Mesodermal cell (in vitro differentiated cells): ENCODE results near the gene KCNK15.

ENCODE experiments used
- H3K27ac ChIP-seq: 2 replicates; pipeline ENCODE4 v1.7.0; 2013; ENCODE audit warnings: mild to moderate bottlenecking, low read depth, low read length, moderate library complexity; ENCODE audit not compliant: severe bottlenecking
- H3K36me3 ChIP-seq: 2 replicates; pipeline ENCODE4 v1.7.1; 2013; ENCODE audit warnings: mild to moderate bottlenecking, low read length, moderate library complexity; ENCODE audit not compliant: control insufficient read depth, insufficient read depth
- H3K4me1 ChIP-seq: one replicate; pipeline ENCODE4 v1.7.1; 2013; ENCODE audit warnings: mild to moderate bottlenecking, low read length; ENCODE audit not compliant: insufficient read depth, control insufficient read depth, poor library complexity, severe bottlenecking
- H3K4me3 ChIP-seq: 2 replicates; pipeline ENCODE4 v1.7.0; 2013; ENCODE audit warnings: low read length, control low read depth, mild to moderate bottlenecking; ENCODE audit not compliant: insufficient read depth, poor library complexity, severe bottlenecking; ENCODE audit errors: extremely low read depth
- H3K9me3 ChIP-seq: 2 replicates; pipeline ENCODE4 v1.7.1; 2013; ENCODE audit warnings: mild to moderate bottlenecking, low read length, moderate library complexity; ENCODE audit not compliant: control insufficient read depth
- WGBS, 2 experiments: methylation state at CpG; one replicate each; pipeline ENCODE4 v1.1.5; 2013; ENCODE audit warnings: missing lambda C conversion rate in 2 of 2; ENCODE audit not compliant: insufficient coverage in 2 of 2; 5-methylcytosine and 5-hydroxymethylcytosine counted together

KCNK15 gene

GRCh38 chr20:44772636-44773035, 27.0 kb downstream of the KCNK15 start:
- Histone ChIP-seq H3K4me3 (no peak overlapping the region), H3K36me3 (no peaks in the 10 kb centered on the region), H3K9me3 (no peaks in the 10 kb centered on the region), H3K4me1 (no peaks in the 10 kb centered on the region), H3K27ac (no peak overlapping the region)
- 66 to 88% methylated on average over 7 to 8 of the region's 8 CpGs for WGBS, 2 experiments

GRCh38 chr20:44773070-44773829, 27.6 kb downstream of the KCNK15 start:
- WGBS, 2 experiments = 63 to 83% methylated on average over 7 of the region's 10 CpGs
- Histone ChIP-seq H3K4me1 (no peaks in the 10 kb centered on the region), H3K9me3 (no peaks in the 10 kb centered on the region), H3K27ac (no peak overlapping the region), H3K4me3 (no peak overlapping the region), H3K36me3 (no peaks in the 10 kb centered on the region)

DNA sequence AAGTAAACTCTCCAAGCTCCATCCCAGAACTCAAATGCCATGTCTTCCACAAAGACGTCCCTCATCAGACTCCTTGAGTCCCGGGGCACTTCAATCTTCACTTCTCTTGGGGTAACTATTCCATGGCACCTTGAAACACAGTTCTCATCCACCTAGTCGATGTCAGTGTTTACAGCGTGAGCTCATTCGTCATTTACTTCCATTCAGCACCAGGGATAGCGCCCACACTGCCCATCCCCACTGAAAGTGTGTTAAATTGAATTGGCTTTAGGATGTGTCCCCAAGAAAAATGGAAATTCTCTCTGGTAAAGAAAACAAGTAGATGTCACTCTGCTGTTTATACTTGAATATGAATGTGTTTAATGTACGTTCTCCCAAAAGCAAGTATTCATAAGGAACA, 31.3 kb downstream of the KCNK15 start:
- Histone ChIP-seq H3K4me1 (no peaks in the 10 kb centered on the region), H3K36me3 (no peaks in the 10 kb centered on the region), H3K4me3 (no peak overlapping the region), H3K27ac (no peak overlapping the region), H3K9me3 (no peaks in the 10 kb centered on the region)
- 4 to 13% methylated on average over 2 to 3 of the region's 7 CpGs for WGBS, 2 experiments

DNA sequence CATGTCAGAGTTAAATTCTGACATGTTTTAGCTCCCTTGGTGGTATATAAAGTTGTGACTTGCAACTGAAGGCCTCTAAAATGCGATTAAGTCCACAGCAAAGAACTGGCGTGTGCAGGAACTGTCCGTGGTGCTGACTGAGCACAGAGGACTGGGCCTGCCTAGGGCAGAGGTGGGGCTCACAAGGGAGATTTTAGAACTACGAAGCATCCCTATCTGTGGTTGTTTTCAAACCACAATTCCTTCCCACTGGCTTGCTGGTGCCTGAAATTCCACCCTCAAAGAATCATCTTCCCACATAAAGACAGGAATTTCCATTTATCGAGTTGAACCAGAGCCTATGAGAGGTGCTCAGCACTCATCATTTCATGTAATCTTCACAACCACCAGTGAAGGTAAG, 34.6 kb downstream of the KCNK15 start:
- H3K9me3 ChIP-seq = no peaks in the 10 kb centered on the region
- H3K36me3 ChIP-seq = no peaks in the 10 kb centered on the region
- H3K27ac ChIP-seq = no peak overlapping the region
- H3K4me3 ChIP-seq = no peak overlapping the region
- no peaks in the 10 kb centered on the region for H3K4me1 ChIP-seq
- 20 to 26% methylated on average over 4 of the region's 5 CpGs for WGBS, 2 experiments

DNA sequence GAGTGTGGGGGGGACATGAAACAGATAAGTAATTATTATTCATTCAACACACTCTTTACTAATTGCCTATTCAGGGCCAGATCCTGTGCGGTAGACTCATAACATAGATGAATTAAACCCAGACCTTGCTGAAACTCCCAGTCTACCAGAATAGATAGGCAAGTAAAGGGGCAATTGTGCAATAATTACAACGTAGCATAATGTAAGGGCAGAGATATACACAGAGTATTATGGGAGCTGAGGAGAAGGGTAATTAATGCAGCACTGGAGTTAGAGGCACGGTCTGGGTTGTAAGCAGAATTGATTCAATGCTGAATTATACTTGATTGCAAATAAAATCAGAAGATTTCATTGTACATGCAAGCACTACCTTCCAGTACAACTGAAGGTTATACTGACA, 35.5 kb downstream of the KCNK15 start:
- WGBS, 2 experiments = 82 to 90% methylated on average over 1 to 2 of the region's 3 CpGs
- Histone ChIP-seq H3K4me3 (no peak overlapping the region), H3K27ac (no peak overlapping the region), H3K9me3 (no peaks in the 10 kb centered on the region), H3K36me3 (no peaks in the 10 kb centered on the region), H3K4me1 (no peaks in the 10 kb centered on the region)

DNA sequence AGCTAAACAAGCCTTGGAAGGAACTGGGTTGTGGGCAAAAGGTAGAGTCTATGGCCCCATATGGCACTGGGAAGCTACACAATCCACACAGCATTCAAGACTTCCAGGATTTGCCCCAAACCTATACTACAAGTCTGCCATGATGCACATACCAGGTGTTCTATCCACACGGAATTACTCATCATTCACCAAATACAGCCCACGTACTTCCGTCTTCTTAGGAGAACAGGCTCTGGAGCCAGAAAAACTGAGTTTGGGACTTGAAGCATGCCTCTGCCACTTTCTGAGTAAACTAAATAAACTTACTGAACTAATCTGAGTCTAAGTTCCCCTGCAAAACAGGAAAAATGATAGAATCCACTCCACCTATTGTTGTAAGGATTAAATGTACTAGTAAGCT, 36.1 kb downstream of the KCNK15 start:
- Histone ChIP-seq H3K4me3 (no peak overlapping the region), H3K27ac (no peak overlapping the region), H3K9me3 (no peaks in the 10 kb centered on the region), H3K36me3 (no peaks in the 10 kb centered on the region), H3K4me1 (no peaks in the 10 kb centered on the region)
- 80 to 89% methylated on average over 3 of the region's 3 CpGs for WGBS, 2 experiments

GRCh38 chr20:44784688-44785087, 39.0 kb downstream of the KCNK15 start:
- H3K4me3 ChIP-seq = no peak overlapping the region
- WGBS, 2 experiments = 71 to 83% methylated on average over 1 of the region's 1 CpG

DNA sequence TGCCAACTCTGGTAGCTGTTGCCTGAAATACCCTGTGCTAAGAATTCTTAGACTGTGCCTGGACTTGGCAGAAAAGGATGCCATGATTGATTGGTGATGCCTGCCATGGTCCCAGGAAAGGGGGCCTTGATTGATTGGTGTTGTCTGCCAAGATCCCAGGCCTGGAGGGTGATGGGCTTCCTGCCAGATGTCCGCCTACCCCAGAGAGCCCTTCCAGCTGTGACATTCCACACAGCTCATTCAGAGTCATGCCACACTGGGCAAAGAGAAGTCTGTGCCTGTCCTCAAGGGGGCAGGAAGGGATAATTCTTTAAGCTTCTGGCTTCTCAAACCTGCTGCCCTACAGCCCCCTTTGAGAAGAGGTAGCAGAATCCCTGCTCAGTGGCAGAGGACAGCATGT, 40.1 kb downstream of the KCNK15 start:
- H3K36me3 ChIP-seq = no peaks in the 10 kb centered on the region
- H3K27ac ChIP-seq = no peak overlapping the region
- 33% methylated on average over 1 of the region's 1 CpG; no CpG with 5 or more reads in 1 of the 2 experiments for WGBS, 2 experiments
- no peaks in the 10 kb centered on the region for H3K9me3 ChIP-seq
- no peak overlapping the region for H3K4me3 ChIP-seq
- no peaks in the 10 kb centered on the region for H3K4me1 ChIP-seq

More at GRCh38 chr20:44784688-44785087, 39.0 kb downstream of the KCNK15 start:
- Histone ChIP-seq H3K9me3 (no peaks in the 10 kb centered on the region), H3K4me1 (no peaks in the 10 kb centered on the region), H3K36me3 (no peaks in the 10 kb centered on the region), H3K27ac (no peak overlapping the region)

- Histone ChIP-seq H3K36me3 (no peaks in the 10 kb centered on the region), H3K4me1 (no peaks in the 10 kb centered on the region), H3K4me3 (no peak overlapping the region), H3K9me3 (no peaks in the 10 kb centered on the region), H3K27ac (no peak overlapping the region)
- 76% methylated on average over 4 of the region's 7 CpGs; no CpG with 5 or more reads in 1 of the 2 experiments for WGBS, 2 experiments
Observed at GRCh38 chr20:44787299-44787698, 41.6 kb downstream of the KCNK15 start.

DNA sequence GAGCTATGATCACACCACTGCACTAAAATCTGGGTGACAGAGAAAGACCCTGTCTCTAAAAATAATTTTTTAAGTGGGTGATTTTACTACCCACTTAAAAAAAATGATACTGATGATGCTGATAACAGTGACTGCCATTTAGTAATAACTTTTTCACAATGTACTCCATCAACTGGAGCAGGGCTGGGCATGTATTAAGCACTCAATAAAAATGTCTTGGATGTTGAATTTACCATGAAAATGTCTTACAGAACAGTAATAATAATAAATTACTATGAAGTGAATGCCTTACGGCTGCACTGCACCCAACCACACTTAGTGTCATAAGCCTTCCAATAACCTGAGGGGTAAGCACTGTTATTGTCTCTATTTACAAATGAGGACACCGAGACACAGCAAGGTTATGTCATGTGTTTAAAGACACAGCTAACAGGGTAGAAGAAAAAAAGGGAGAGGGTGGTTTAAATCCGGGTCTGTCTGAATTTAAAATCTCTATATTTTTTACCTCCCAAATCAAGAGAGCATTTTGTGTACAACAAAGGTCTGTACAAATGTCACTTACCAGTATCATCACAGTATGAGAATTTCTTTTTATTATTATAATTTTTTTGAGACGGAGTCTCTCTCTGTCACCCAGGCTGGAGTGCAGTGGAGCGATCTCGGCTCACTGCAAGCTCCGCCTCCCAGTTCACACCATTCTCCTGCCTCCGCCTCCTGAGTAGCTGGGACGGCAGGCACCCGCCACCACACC, 43.2 kb downstream of the KCNK15 start:
- 75% methylated on average over 6 of the region's 10 CpGs; no CpG with 5 or more reads in 1 of the 2 experiments for WGBS, 2 experiments
- H3K36me3 ChIP-seq = no peaks in the 10 kb centered on the region
- H3K4me1 ChIP-seq = no peaks in the 10 kb centered on the region
- H3K9me3 ChIP-seq = no peaks in the 10 kb centered on the region
- no peak overlapping the region for H3K4me3 ChIP-seq
- no peak overlapping the region for H3K27ac ChIP-seq
